ENCODE results near the gene EGFL7. TPM values are rescaled to one million over a fixed set of nuclear protein-coding genes. Genes with fewer than 3 reads are reported as not detected.

EGFL7 gene
- total RNA-seq, 2 donors from 2014 or later = 14.3 to 17.2 TPM

GRCh38 chr9:136666372-136667213 is 3.9 kb downstream of the EGFL7 start:
- intact Hi-C loops (cut with DNase I, micrococcal nuclease) = no loop called here
- ATAC-seq (no peak), DNase-seq (no peak)

- DNase-seq (no peak), ATAC-seq (no peak)
- intact Hi-C loops (cut with DNase I, micrococcal nuclease) = no loop called here
Observed at GRCh38 chr9:136667214-136667939, 4.7 kb downstream of the EGFL7 start.

- intact Hi-C loops (cut with DNase I, micrococcal nuclease) = no loop called here
- no peak for ATAC-seq
- DNase-seq = no peak
Observed at GRCh38 chr9:136667940-136668760, 5.4 kb downstream of the EGFL7 start.

- intact Hi-C loops (cut with DNase I, micrococcal nuclease) = no loop called here
- ATAC-seq (peak; percentile 21), DNase-seq (no peak)
Observed at GRCh38 chr9:136668983-136669790, 6.5 kb downstream of the EGFL7 start.

GRCh38 chr9:136669791-136670464 is 7.2 kb downstream of the EGFL7 start:
- DNase-seq (no peak), ATAC-seq (no peak)
- intact Hi-C loops (cut with DNase I, micrococcal nuclease) = no loop called here

GRCh38 chr9:136670576-136671253 is 8.0 kb downstream of the EGFL7 start:
- peak; percentile 10 for ATAC-seq
- intact Hi-C loops (cut with DNase I, micrococcal nuclease) = no loop called here
- DNase-seq = no peak

- intact Hi-C loops (cut with DNase I, micrococcal nuclease) = no loop called here
- ATAC-seq = no peak
Observed at GRCh38 chr9:136671254-136671614, 8.5 kb downstream of the EGFL7 start.

GRCh38 chr9:136671646-136672430 is 9.1 kb downstream of the EGFL7 start:
- DNase-seq (peak in 1 of 2 donors; percentile 61), ATAC-seq (peak; percentile 27)
- intact Hi-C loops (cut with DNase I, micrococcal nuclease) = no loop called here

More at GRCh38 chr9:136671254-136671614, 8.5 kb downstream of the EGFL7 start:
- no peak for DNase-seq

GRCh38 chr9:136672431-136673087 is 9.8 kb downstream of the EGFL7 start:
- DNase-seq (no peak), ATAC-seq (no peak)
- intact Hi-C loops (cut with DNase I, micrococcal nuclease) = no loop called here

GRCh38 chr9:136673088-136673974 is 10.6 kb downstream of the EGFL7 start:
- ATAC-seq (no peak), DNase-seq (no peak)
- intact Hi-C loops (cut with DNase I, micrococcal nuclease) = no loop called here

- no peak for ATAC-seq
- intact Hi-C loops (cut with DNase I, micrococcal nuclease) = no loop called here
- DNase-seq = no peak
Observed at GRCh38 chr9:136673975-136674785, 11.5 kb downstream of the EGFL7 start.

GRCh38 chr9:136674786-136675349 is 12.2 kb downstream of the EGFL7 start:
- peak; percentile 61 for ATAC-seq
- DNase-seq = peak; percentile 76 to 85
- intact Hi-C loops (cut with DNase I, micrococcal nuclease) = no loop called here

- DNase-seq (no peak), ATAC-seq (peak; percentile 60)
- intact Hi-C loops (cut with DNase I, micrococcal nuclease) = no loop called here
Observed at GRCh38 chr9:136675477-136676296, 13.0 kb downstream of the EGFL7 start.

Data from left colon (tissue), 2 donors.